PFSK-1 (cell line): ENCODE data around the gene TTC28.

Source experiments
- FOXP2 ChIP-seq: optimal IDR thresholded peaks from 2 replicates; pipeline ENCODE3; 2011; ENCODE audit warnings: borderline replicate concordance, control low read depth, inconsistent platforms; ENCODE audit not compliant: insufficient read depth; ENCODE audit errors: extremely low read length, extremely low read depth
- POLR2AphosphoS5 ChIP-seq: IDR thresholded peaks from 2 replicates; pipeline ENCODE4 v1.6.1; 2012; ENCODE audit warnings: low read depth, mild to moderate bottlenecking, control low read depth, low read length, moderate library complexity
- REST ChIP-seq, 2 experiments: IDR thresholded peaks; 2 replicates each; pipeline versions ENCODE4 v1.6.1 to v1.8.0; 2011 to 2012; ENCODE audit warnings: low read depth in 2 of 2, low read length in 2 of 2, control low read depth in 1 of 2, inconsistent platforms in 1 of 2, mild to moderate bottlenecking in 1 of 2, moderate library complexity in 1 of 2; ENCODE audit not compliant: insufficient read depth in 1 of 2
- SIN3A ChIP-seq: IDR thresholded peaks from 2 replicates; pipeline ENCODE4 v1.6.1; 2012; ENCODE audit warnings: mild to moderate bottlenecking, low read length, moderate library complexity, borderline replicate concordance; ENCODE audit not compliant: insufficient read depth
- TAF1 ChIP-seq: IDR thresholded peaks from 2 replicates; pipeline ENCODE4 v1.6.1; 2012; ENCODE audit warnings: low read length, control low read depth, borderline replicate concordance; ENCODE audit not compliant: insufficient read depth

Gene TTC28

DNA sequence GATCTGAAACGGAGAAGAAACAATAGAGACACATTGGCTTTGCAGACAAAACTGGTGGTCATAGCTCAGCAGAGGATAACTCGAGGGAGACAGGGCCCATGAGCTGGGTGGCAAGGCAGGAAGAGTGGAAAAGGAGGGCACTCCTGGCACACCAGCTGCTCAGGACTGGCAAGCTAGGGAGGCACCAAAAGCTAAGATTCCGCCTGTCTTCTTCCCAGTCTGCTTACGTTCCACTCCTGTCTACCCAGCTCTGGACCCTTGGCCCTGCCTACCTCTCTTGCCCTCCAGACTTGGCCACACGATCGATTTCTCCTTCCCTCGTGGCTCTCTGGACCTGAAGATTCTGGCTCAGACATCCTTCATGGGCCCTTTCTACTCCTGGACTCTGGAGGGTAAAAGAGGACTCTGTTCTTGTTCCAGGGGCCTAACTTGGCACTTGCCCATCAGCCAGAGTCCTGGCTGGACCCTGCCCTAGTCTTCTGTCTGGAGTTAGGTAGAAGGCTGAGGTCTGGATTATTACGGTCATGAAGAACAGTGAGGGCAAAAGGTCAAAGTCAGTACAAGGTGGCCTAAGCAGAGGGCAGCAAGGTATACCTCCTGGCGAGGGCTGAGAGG, 645.4 kb downstream of the TTC28 start:
- TF ChIP-seq FOXP2 (no peak), TAF1 (no peak), SIN3A (no peak), POLR2AphosphoS5 (no peak), REST (IDR thresholded peaks at IDR 0.05; ENCODE audit: insufficient read depth in 1 of 2, low read depth in 2 of 2, low read length in 2 of 2) (no peak)

GRCh38 chr22:28032861-28033260, 646.8 kb downstream of the TTC28 start:
- TF ChIP-seq FOXP2 (no peak), REST (IDR thresholded peaks at IDR 0.05; ENCODE audit: insufficient read depth in 1 of 2, low read depth in 2 of 2, low read length in 2 of 2) (no peak), TAF1 (no peak), SIN3A (no peak), POLR2AphosphoS5 (no peak)

DNA sequence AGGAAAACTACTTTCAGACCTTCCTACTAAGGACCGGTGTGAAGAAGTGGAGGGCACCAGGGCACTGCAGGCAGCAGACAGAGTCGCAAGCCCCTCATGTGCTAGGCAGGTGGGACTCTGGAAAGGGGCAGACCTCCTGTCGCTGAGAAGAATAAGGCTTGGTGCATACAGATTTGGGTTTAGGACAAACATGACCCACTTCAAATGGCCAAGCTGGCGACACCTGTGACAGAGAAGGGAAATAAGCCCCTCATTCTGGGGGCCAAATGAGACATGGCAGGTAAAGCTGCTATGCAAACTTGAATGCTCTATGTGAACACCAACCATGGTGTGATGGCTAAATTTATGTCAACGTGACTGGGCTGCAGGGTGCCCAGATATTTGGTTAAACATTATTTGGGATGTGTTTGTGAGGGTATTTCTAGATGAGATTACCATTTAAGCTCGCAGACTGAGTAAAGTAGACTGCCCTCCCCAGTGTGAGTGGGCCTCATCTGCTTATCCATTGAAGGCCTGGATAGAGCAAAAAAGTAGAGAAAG, 648.2 kb downstream of the TTC28 start:
- no peak for TF ChIP-seq FOXP2
- TF ChIP-seq POLR2AphosphoS5, result no peak
- TF ChIP-seq REST (IDR thresholded peaks at IDR 0.05; ENCODE audit: insufficient read depth in 1 of 2, low read depth in 2 of 2, low read length in 2 of 2), result no peak
- TF ChIP-seq SIN3A, result no peak
- no peak for TF ChIP-seq TAF1

DNA sequence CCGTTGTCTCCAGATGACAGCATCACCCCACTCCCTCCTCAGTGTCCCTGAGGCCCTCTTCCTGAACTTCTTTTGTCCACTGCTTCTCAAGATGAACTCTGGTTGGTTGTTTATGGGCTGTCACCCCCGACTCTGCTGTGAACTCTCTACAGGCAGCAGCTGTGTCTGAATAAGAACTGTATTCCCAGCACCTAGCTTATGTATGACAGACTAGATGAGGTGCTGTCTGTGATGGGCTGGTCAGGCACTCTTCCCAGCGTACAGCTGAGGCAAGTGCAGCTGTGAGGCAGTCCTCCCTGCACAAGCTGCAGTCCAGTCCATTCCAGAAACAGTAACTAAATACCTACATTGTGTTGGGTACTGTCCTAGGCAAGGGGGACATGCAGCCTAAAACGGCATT, 649.2 kb downstream of the TTC28 start:
- no peak for TF ChIP-seq TAF1
- TF ChIP-seq REST (IDR thresholded peaks at IDR 0.05; ENCODE audit: insufficient read depth in 1 of 2, low read depth in 2 of 2, low read length in 2 of 2), result no peak
- no peak for TF ChIP-seq SIN3A
- no peak for TF ChIP-seq POLR2AphosphoS5
- no peak for TF ChIP-seq FOXP2
